ENCODE measurements around the gene ZNF74. TPM values are rescaled to one million over a fixed set of nuclear protein-coding genes. Genes with fewer than 3 reads are reported as not detected.
"Not testable (repeated sequence)": the region's sequence is repeated elsewhere in the genome, so short reads cannot be mapped to it uniquely, and the experiment has no call there.

The ZNF74 gene
- total RNA-seq, 1 donor = 1.2 TPM

DNA sequence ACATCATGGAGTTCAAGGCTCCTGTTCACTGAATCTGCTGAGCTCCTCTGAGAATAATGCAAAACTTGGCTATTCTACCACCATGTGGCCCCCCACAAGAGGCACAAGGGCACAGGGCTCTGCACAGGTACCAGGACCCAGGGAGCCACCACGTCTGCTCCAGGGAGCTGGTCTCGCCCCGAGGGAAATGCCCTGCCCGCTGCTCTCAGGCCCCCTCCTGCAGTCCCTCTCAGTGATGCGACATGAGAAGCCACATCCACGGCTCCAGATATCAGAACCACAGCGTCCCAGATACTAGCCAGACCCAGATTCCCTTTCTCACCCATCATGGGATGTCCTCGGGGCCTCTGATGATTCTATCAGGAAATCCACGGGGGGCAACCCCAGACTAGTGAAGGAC, 27.1 kb upstream of the ZNF74 start:
- not testable (repeated sequence) for H3K27me3 ChIP-seq (ENCODE audit: insufficient read depth, low read length); H3K4me3 ChIP-seq (ENCODE audit: low read length)

DNA sequence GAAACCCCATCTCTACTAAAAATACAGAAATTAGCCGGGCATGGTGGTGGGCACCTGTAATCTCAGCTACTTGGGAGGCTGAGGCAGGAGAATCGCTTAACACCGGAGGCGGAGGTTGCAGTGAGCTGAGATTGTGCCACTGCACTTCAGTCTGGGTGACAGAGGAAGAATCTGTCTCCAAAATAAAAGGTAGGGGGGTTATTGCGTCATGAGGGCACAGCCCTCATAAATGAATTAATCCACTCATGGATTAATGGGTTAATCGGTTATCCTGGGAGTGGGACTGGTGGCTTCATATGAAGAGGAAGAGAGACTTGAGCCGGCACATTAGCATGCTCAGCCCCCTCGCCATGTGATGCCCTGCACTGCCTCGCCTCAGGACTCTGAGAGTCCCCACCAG, 25.1 kb upstream of the ZNF74 start:
- not testable (repeated sequence) for H3K4me3 ChIP-seq (ENCODE audit: low read length); H3K27me3 ChIP-seq (ENCODE audit: insufficient read depth, low read length); H3K9me3 ChIP-seq (ENCODE audit: low read depth, low read length)
- peaks cover 11% of the 10 kb centered on the region for H3K4me1 ChIP-seq (ENCODE audit: insufficient read depth, low read length)

More for the DNA sequence above, 27.1 kb upstream of the ZNF74 start:
- peaks cover 15% of the 10 kb centered on the region for H3K4me1 ChIP-seq (ENCODE audit: insufficient read depth, low read length)
- H3K9me3 ChIP-seq (ENCODE audit: low read depth, low read length) = not testable (repeated sequence)

DNA sequence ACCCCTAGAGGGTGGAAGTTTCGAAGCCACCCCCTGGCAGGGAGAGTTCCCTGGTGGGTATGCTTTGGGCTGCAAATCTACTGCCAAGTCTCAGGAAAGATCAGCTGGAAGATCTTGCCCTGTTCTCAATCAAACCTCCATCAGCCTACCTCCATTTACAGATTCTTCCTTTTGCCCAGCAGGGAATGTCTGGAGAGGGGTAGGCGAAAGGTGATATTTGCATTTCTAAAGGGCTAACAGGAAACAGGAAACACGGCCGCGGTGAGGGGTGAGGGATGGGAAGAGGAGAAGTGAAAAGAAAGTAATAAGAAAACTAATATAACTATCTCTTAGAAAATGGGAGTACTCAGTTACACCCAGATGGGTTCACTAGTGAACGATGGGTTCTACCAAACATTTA, 22.3 kb upstream of the ZNF74 start:
- not testable (repeated sequence) for H3K9me3 ChIP-seq (ENCODE audit: low read depth, low read length); H3K4me1 ChIP-seq (ENCODE audit: insufficient read depth, low read length); H3K4me3 ChIP-seq (ENCODE audit: low read length); H3K27me3 ChIP-seq (ENCODE audit: insufficient read depth, low read length)

DNA sequence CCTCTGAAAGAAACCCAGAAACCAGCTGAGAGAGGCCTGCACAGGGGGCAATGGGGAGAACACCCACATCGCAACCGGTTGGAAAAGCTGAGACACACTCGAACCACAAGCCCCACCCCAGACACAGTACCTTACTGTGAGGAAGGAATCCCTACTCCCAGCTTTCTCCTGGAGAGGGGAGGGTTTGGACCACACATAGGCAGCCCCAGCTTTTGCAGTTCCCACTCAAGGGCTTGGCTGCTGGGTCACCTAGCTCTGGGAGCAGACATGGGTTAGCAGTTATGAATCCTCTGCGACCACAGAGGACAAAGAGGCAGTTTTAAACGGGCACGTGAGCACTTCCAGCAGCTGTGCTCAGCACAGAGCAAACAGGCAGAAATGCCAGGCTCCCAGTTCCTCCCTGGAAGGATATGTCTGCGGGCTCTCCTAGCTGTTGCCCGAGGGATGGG, 21.5 kb upstream of the ZNF74 start:
- H3K4me1 ChIP-seq (ENCODE audit: insufficient read depth, low read length); H3K9me3 ChIP-seq (ENCODE audit: low read depth, low read length); H3K27me3 ChIP-seq (ENCODE audit: insufficient read depth, low read length); H3K4me3 ChIP-seq (ENCODE audit: low read length): not testable (repeated sequence)

DNA sequence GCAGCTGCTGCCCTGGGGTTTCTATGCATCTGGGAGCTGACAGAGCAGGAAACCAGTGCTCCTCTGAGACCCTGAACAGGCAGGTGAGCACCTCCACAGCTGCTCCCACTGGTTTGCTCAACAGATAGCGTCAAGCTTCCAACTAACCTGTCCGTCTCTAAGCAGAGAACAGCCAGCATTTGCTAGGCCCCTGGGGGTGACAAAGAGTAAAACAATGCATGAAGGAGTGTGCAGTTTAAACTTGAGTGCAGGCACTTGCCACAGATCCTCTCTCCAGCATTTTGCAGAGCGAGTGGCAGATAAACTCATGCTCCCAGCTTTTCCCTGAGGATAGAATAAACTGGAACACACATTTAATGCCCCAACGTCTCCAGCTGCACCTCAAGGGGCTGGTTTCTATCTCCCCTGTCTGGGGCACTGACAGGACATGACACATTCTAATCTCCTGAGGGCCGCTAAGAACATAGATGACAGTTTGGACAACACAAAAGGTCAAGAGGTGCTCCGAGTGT, 20.7 kb upstream of the ZNF74 start:
- not testable (repeated sequence) for H3K9me3 ChIP-seq (ENCODE audit: low read depth, low read length); H3K4me1 ChIP-seq (ENCODE audit: insufficient read depth, low read length); H3K27me3 ChIP-seq (ENCODE audit: insufficient read depth, low read length)

DNA sequence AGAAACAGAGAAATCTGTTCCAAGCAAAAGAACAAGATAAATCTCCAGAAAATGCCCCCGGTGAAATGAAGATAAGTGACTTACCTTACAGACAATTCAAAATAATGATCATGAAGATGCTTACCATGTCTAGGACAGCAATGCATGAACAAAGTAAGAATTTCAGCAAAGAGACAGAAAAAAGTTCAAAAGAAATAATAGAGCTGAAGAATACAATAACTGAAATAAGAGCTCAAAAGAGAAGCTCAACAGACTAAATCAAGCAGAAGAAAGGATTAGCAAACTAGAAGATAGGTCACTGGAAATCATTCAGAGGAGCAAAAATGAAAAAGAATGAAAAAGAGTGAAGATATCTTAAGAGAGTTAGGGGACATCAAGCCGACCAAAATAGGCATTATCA, 19.8 kb upstream of the ZNF74 start:
- H3K4me3 ChIP-seq (ENCODE audit: low read length); H3K9me3 ChIP-seq (ENCODE audit: low read depth, low read length); H3K4me1 ChIP-seq (ENCODE audit: insufficient read depth, low read length); H3K27me3 ChIP-seq (ENCODE audit: insufficient read depth, low read length): not testable (repeated sequence)

More for the DNA sequence above, 20.7 kb upstream of the ZNF74 start:
- H3K4me3 ChIP-seq (ENCODE audit: low read length) = not testable (repeated sequence)

DNA sequence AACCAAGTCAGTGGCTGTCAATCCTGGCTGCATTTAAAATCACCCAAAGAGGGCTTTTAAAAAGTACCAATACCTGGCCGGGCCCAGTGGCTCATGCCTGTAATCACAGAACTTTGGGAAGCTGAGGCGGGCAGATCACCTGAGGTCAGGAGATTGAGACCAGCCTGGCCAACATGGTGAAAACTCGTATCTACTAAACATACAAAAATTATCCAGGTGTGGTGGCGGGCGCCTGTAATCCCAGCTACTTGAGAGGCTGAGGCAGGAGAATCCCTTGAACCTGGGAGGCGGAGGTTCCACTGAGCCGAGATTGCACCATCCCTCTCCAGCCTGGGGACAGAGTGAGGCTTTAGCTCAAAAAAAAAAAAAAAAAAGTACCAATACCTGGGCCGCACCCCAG, 17.7 kb upstream of the ZNF74 start:
- not testable (repeated sequence) for H3K9me3 ChIP-seq (ENCODE audit: low read depth, low read length); H3K4me1 ChIP-seq (ENCODE audit: insufficient read depth, low read length); H3K4me3 ChIP-seq (ENCODE audit: low read length); H3K27me3 ChIP-seq (ENCODE audit: insufficient read depth, low read length)

DNA sequence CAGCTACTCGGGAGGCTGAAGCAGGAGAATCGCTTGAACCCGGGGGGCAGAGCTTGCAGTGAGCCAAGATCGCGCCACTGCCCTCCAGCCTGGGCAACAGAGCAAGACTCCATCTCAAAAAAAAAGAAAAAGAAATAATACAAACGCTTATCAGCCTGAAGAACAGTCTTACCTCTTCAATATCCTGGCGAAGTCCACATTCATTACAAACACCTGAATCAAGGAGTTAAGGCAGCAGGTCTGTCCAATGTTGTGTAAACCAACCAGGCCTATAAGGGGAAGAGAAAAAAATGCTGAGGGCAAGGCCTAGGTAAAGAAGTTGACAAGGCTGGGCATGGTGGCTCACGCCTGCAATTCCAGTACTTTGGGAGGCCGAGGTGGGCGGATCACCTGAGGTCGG, 17.0 kb upstream of the ZNF74 start:
- H3K9me3 ChIP-seq (ENCODE audit: low read depth, low read length); H3K4me1 ChIP-seq (ENCODE audit: insufficient read depth, low read length); H3K4me3 ChIP-seq (ENCODE audit: low read length); H3K27me3 ChIP-seq (ENCODE audit: insufficient read depth, low read length): not testable (repeated sequence)

DNA sequence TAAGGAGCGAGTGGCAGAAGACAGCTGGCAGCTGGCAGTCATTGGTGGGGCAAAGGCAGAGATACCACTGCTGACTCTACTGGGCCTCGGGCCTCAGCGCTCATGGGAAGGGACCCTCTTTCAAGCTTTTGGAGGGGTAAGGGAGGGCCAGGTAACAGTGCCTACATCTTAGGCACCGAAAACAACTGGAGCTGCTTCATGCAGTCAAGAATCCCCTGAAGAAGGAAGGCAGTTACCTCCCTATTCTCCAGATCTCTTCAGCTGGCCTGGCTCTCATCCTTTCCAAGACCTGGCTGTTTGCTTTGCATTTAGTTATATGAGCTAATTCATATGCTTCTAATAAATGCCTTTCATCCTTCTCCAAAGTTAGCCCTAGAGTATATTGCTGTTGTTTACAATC, 15.8 kb upstream of the ZNF74 start:
- H3K4me3 ChIP-seq (ENCODE audit: low read length) = no peak overlapping the region
- no peaks in the 10 kb centered on the region for H3K9me3 ChIP-seq (ENCODE audit: low read depth, low read length)
- H3K27me3 ChIP-seq (ENCODE audit: insufficient read depth, low read length) = no peaks in the 10 kb centered on the region
- H3K4me1 ChIP-seq (ENCODE audit: insufficient read depth, low read length) = no peaks in the 10 kb centered on the region

DNA sequence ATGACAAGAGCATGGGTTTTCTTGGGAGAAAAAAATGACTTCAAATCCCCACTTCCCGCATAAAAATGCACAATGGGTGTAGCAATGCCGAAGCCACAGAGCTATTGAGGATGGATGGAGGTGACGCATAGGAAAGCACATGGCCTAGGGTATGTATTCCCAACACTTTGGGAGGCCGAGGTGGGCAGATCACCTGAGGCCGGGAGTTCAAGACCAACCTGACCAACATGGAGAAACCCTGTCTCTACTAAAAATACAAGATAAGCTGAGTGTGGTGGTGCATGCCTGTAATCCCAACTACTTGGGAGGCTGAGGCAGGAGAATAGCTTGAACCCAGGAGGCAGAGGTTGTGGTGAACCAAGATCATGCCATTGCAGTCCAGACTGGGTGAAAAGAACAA, 15.3 kb upstream of the ZNF74 start:
- not testable (repeated sequence) for H3K9me3 ChIP-seq (ENCODE audit: low read depth, low read length); H3K4me1 ChIP-seq (ENCODE audit: insufficient read depth, low read length); H3K4me3 ChIP-seq (ENCODE audit: low read length); H3K27me3 ChIP-seq (ENCODE audit: insufficient read depth, low read length)

DNA sequence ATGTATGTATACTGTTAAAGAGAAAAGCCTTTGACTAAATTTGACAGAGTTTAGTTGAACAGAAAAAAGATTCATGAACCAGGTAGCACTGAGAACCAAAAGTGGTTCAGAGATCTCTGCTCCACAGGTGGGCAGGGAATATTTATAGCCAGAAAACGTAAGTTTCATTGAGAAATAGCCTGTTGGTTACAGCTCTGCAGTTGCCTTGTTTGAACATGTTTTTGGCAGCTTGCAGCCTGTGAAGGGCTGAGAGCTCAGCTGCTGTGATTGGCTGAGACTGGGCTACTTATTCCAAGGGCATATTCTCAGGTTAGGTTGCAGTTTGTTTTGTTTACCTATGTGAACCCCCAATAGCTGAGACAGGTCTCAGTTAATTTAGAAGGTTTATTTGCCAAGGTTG, 13.5 kb upstream of the ZNF74 start:
- H3K27me3 ChIP-seq (ENCODE audit: insufficient read depth, low read length) = no peaks in the 10 kb centered on the region
- no peaks in the 10 kb centered on the region for H3K4me1 ChIP-seq (ENCODE audit: insufficient read depth, low read length)
- no peak overlapping the region for H3K4me3 ChIP-seq (ENCODE audit: low read length)
- H3K9me3 ChIP-seq (ENCODE audit: low read depth, low read length) = no peaks in the 10 kb centered on the region

DNA sequence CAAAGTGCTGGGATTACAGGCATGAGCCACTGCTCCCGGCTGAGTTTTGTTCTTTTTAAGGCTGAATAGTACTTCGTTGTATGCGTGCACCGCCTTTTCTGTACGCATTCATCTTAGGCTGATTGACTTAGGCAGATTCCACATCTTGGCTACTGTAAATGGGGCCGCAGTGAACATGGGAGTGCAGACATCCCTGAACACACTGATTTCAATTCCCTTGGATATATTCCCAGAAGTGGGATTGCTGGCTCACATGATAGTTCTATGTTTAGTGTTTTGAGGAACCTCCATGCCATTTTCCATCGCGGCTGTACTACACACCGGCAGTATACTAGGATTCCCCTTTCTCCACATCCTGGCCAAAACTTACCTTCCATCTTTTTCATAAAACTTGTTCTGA, 10.4 kb upstream of the ZNF74 start:
- H3K27me3 ChIP-seq (ENCODE audit: insufficient read depth, low read length) = no peaks in the 10 kb centered on the region
- H3K9me3 ChIP-seq (ENCODE audit: low read depth, low read length) = no peaks in the 10 kb centered on the region

DNA sequence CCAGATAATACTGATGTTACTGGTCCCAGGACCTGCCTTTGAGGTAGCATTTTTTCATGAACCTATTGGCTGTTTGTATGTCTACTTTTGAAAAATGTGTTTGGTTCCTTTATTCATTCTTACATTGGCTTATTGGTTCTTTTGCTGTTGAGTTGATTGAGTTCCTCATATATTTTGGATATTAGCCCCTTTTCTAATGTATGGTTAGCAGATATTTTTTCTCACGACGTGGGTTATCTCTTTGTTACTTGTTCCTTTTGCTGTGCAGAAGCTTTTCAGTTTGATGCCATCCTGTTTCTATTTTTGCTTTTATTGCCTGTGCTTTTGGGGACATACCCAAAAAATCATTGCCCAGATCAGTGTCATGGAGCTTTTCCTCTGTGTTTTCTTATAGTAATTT, 9.8 kb upstream of the ZNF74 start:
- H3K4me3 ChIP-seq (ENCODE audit: low read length) = no peak overlapping the region
- H3K9me3 ChIP-seq (ENCODE audit: low read depth, low read length) = no peaks in the 10 kb centered on the region
- no peaks in the 10 kb centered on the region for H3K4me1 ChIP-seq (ENCODE audit: insufficient read depth, low read length)
- no peaks in the 10 kb centered on the region for H3K27me3 ChIP-seq (ENCODE audit: insufficient read depth, low read length)

More for the DNA sequence above, 10.4 kb upstream of the ZNF74 start:
- Histone ChIP-seq H3K4me1 (ENCODE audit: insufficient read depth, low read length) (no peaks in the 10 kb centered on the region), H3K4me3 (ENCODE audit: low read length) (no peak overlapping the region)

DNA sequence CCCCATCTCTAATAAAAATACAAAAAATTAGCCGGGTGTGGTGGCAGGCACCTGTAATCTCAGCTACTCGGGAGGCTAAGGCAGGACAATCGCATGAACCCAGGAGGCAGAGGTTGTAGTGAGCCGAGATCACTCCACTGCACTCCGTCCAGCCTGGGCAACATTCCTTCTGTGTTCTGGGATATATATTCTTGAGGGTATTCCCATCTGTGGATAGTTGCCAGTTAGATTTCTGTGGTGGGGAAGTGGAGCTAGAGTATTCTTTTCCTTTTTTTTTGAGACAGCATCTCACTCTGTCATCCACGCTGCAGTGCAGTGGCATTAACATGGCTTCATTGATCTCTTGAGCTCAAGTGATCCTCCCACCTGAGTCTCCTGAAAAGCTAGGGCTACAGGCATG, 9.1 kb upstream of the ZNF74 start:
- Histone ChIP-seq H3K4me1 (ENCODE audit: insufficient read depth, low read length) (no peaks in the 10 kb centered on the region), H3K9me3 (ENCODE audit: low read depth, low read length) (no peaks in the 10 kb centered on the region), H3K4me3 (ENCODE audit: low read length) (no peak overlapping the region), H3K27me3 (ENCODE audit: insufficient read depth, low read length) (no peaks in the 10 kb centered on the region)

DNA sequence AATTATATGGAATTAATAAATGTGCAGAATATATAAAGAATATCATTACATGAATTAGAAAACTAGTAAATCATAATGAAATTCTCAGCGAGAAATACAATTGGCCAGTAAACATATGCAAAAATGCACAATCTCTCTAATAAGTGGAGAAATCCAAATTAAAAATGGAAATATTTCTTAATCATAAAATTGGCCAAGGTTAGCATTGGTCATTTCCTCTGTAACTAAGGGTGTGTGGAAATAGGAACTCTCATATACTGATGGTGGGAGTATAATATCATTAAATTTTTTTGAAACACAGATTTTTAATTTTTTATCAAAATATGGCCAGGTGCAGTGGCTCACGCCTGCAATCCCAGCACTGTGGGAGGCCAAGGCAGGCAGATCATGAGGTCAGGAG, 7.6 kb upstream of the ZNF74 start:
- H3K27me3 ChIP-seq (ENCODE audit: insufficient read depth, low read length) = no peaks in the 10 kb centered on the region
- no peaks in the 10 kb centered on the region for H3K4me1 ChIP-seq (ENCODE audit: insufficient read depth, low read length)
- no peak overlapping the region for H3K4me3 ChIP-seq (ENCODE audit: low read length)
- H3K9me3 ChIP-seq (ENCODE audit: low read depth, low read length) = no peaks in the 10 kb centered on the region

DNA sequence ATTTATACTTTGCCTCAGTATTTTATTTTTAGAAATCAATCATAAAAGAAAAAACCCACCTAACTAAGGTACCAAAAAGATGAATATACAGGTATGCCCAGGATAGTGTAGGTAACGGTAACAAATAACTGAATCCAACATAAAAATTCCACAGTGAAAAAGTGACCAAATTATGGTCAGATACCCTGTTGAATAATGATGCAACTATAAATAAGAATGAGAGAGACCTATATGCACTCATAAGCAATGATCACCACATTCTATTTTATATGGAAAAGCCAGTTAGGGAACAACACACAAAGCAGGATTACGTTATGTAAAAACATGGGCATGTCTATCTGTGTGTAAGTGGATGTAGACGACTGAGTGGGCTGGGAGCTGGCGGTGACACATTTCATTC, 7.0 kb upstream of the ZNF74 start:
- Histone ChIP-seq H3K4me3 (ENCODE audit: low read length) (no peak overlapping the region), H3K27me3 (ENCODE audit: insufficient read depth, low read length) (no peaks in the 10 kb centered on the region), H3K9me3 (ENCODE audit: low read depth, low read length) (no peaks in the 10 kb centered on the region), H3K4me1 (ENCODE audit: insufficient read depth, low read length) (no peaks in the 10 kb centered on the region)

DNA sequence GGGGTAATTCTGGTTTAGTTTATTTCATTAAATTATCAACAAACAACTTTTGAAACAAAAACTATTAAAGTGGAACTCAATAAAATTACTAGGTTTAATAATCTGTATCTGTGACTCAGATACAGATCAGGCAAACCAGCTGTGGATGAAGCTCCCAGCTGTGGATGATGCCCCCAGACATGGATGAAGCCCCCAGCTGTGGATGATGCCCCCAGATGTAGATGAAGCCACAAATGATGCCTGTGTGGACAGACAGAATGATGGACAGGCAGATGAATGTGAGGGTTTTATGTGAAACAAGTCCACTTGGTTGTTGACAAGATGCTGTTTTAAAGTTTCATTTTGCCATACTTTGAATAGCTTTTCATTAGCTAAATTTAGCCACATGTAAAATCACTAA, 5.8 kb upstream of the ZNF74 start:
- H3K27me3 ChIP-seq (ENCODE audit: insufficient read depth, low read length) = no peaks in the 10 kb centered on the region
- H3K9me3 ChIP-seq (ENCODE audit: low read depth, low read length) = no peaks in the 10 kb centered on the region
- peaks cover 3% of the 10 kb centered on the region for H3K4me1 ChIP-seq (ENCODE audit: insufficient read depth, low read length)
- no peak overlapping the region for H3K4me3 ChIP-seq (ENCODE audit: low read length)
